SIG-M5 treated with dmso at 0.1 percent for 504 hours (cell line): ENCODE data around the gene RUNX2.

Experiments
- DNase-seq: peaks from one replicate; lab custom pipeline; 2025; ENCODE audit not compliant: unreplicated experiment; lab: John Stamatoyannopoulos, UW

Gene RUNX2

GRCh38 chr6:45351076-45351475, 22.9 kb downstream of the RUNX2 start:
- no peak for DNase-seq

GRCh38 chr6:45351667-45352066, 23.5 kb downstream of the RUNX2 start:
- no peak for DNase-seq

GRCh38 chr6:45353654-45354053, 25.5 kb downstream of the RUNX2 start:
- DNase-seq: no peak

- DNase-seq: no peak
These were observed 36.3 kb downstream of the RUNX2 start for GRCh38 chr6:45364466-45364865.

- no peak for DNase-seq
These were observed 36.9 kb downstream of the RUNX2 start for GRCh38 chr6:45365036-45365435.

GRCh38 chr6:45366534-45366933, 38.4 kb downstream of the RUNX2 start:
- no peak for DNase-seq

- no peak for DNase-seq
These were observed 39.9 kb downstream of the RUNX2 start for GRCh38 chr6:45367999-45368398.

- no peak for DNase-seq
These were observed 41.7 kb downstream of the RUNX2 start for GRCh38 chr6:45369870-45370269.

- no peak for DNase-seq
These were observed 43.9 kb downstream of the RUNX2 start for GRCh38 chr6:45371924-45372573.

- no peak for DNase-seq
These were observed 47.3 kb downstream of the RUNX2 start for GRCh38 chr6:45375449-45375848.

GRCh38 chr6:45376310-45377042, 48.3 kb downstream of the RUNX2 start:
- DNase-seq: no peak

GRCh38 chr6:45377043-45377553, 49.0 kb downstream of the RUNX2 start:
- peak; percentile 60 for DNase-seq

- peak; percentile 79 for DNase-seq
These were observed 49.6 kb downstream of the RUNX2 start, which contains the start of gene SUPT3H for GRCh38 chr6:45377554-45378333. Gene SUPT3H, minus strand, starts transcription at chr6:45377934.

- DNase-seq: no peak
These were observed 50.3 kb downstream of the RUNX2 start for GRCh38 chr6:45378334-45378926.

GRCh38 chr6:45382391-45382790, 54.3 kb downstream of the RUNX2 start:
- DNase-seq: no peak

GRCh38 chr6:45386501-45386900, 58.4 kb downstream of the RUNX2 start:
- DNase-seq: peak; percentile 15

- no peak for DNase-seq
These were observed 59.1 kb downstream of the RUNX2 start for GRCh38 chr6:45387236-45387635.

GRCh38 chr6:45388328-45388727, 60.2 kb downstream of the RUNX2 start:
- no peak for DNase-seq

GRCh38 chr6:45394586-45395095, 66.5 kb downstream of the RUNX2 start:
- no peak for DNase-seq

- no peak for DNase-seq
These were observed 70.1 kb downstream of the RUNX2 start for GRCh38 chr6:45398075-45398813.
